Karpas-422 (cell line): ENCODE measurements around the gene CTNNA1. TPM values are rescaled to one million over a fixed set of nuclear protein-coding genes. Genes with fewer than 3 reads are reported as not detected.
"Not testable (repeated sequence)": the region's sequence is repeated elsewhere in the genome, so short reads cannot be mapped to it uniquely, and the experiment has no call there.

Experiments used
- DNase-seq: peaks from one replicate; pipeline ENCODE4 v3.0.0-alpha.2; 2015
- H2AFZ ChIP-seq: fragments of 200-600 bp; sonication (generic); 2 replicates; pipeline ENCODE4 v1.6.1; 2014; ENCODE audit warnings: antibody characterized with exemption, low read length, mixed read lengths
- H3K27ac ChIP-seq: fragments of 200-600 bp; sonication (generic); 2 replicates; pipeline ENCODE4 v1.5.1; 2014; ENCODE audit warnings: mild to moderate bottlenecking, low read length, moderate library complexity
- H3K27me3 ChIP-seq: fragments of 200-600 bp; sonication (generic); 2 replicates; pipeline ENCODE4 v1.6.1; 2014; ENCODE audit warnings: low read length, mixed read lengths
- H3K36me3 ChIP-seq: fragments of 200-600 bp; sonication (generic); 2 replicates; pipeline ENCODE4 v1.6.1; 2014; ENCODE audit warnings: low read length, mixed read lengths; ENCODE audit not compliant: insufficient read depth
- H3K4me1 ChIP-seq: fragments of 200-600 bp; sonication (generic); 2 replicates; pipeline ENCODE4 v1.6.1; 2014; ENCODE audit warnings: mild to moderate bottlenecking, low read length, mixed read lengths
- H3K4me2 ChIP-seq: fragments of 200-600 bp; sonication (generic); 2 replicates; pipeline ENCODE4 v1.6.1; 2014; ENCODE audit warnings: low read length, low read depth, mild to moderate bottlenecking; ENCODE audit not compliant: poor library complexity, severe bottlenecking
- H3K4me3 ChIP-seq: fragments of 200-600 bp; sonication (generic); 2 replicates; pipeline ENCODE4 v1.5.1; 2014; ENCODE audit warnings: mild to moderate bottlenecking, antibody characterized with exemption, low read length, mixed read lengths
- H3K79me2 ChIP-seq: fragments of 200-600 bp; sonication (generic); 2 replicates; pipeline ENCODE4 v1.6.1; 2014; ENCODE audit warnings: mild to moderate bottlenecking, low read length, mixed read lengths
- H3K9ac ChIP-seq: fragments of 200-600 bp; sonication (generic); 2 replicates; pipeline ENCODE4 v1.6.0; 2014; ENCODE audit warnings: low read length
- H3K9me2 ChIP-seq: fragments of 200-600 bp; sonication (generic), shearing (Covaris generic); replicated peaks from 2 replicates; pipeline ENCODE4 v1.6.0; 2014; ENCODE audit warnings: mild to moderate bottlenecking, low read length, moderate library complexity; ENCODE audit not compliant: insufficient read depth
- H3K9me3 ChIP-seq: fragments of 300-700, 200-600 bp; sonication (generic); 2 replicates; pipeline ENCODE4 v1.6.1; 2014; ENCODE audit warnings: low read length, mixed read lengths
- H4K20me1 ChIP-seq: fragments of 200-600 bp; sonication (generic); 2 replicates; pipeline ENCODE4 v1.6.1; 2014; ENCODE audit warnings: mild to moderate bottlenecking, antibody characterized with exemption, low read length, low read depth; ENCODE audit not compliant: insufficient read depth
- total RNA-seq: library from RNA; depleted of rRNA; stranded (reverse); fragments of >200 nt; shearing (Covaris generic); gene quantifications from 2 replicates; pipeline ENCODE4 v1.2.3, GENCODE V29; 2014; ENCODE audit warnings: low replicate concordance; rRNA removed

The CTNNA1 gene
- 13.2 and 14.7 TPM in 2 replicates for total RNA-seq

- peak within 1 kb of the TSS; percentile 93 for H2AFZ ChIP-seq
- H4K20me1 ChIP-seq = 0 out of 2 replicates have a peak, but pooled peaks cover 4% of the 10 kb centered on the region
- peak within 1 kb of the TSS; percentile 73 for H3K9ac ChIP-seq
- no peaks in the 10 kb centered on the region for H3K36me3 ChIP-seq
- peak within 1 kb of the TSS; percentile 92 for H3K4me2 ChIP-seq
- H3K4me1 ChIP-seq = peaks cover 15% of the 10 kb centered on the region
- H3K9me3 ChIP-seq = no peaks in the 10 kb centered on the region
- H3K27ac ChIP-seq = no peak within 1 kb of the TSS
- H3K4me3 ChIP-seq = peak within 1 kb of the TSS; percentile 79
- DNase-seq = peak; percentile 73
- no peaks in the 10 kb centered on the region for H3K9me2 ChIP-seq
- H3K27me3 ChIP-seq = peaks cover 7% of the 10 kb centered on the region; the same call in 1 of the 2 replicates
- H3K79me2 ChIP-seq = no peaks in the 10 kb centered on the region
Measured at GRCh38 chr5:138752951-138753793, at the start of gene CTNNA1. Gene CTNNA1 (plus strand): TSS chr5:138753425. CDS start chr5:138781925, 28,500 bp downstream.

GRCh38 chr5:138703777-138704176, 49.4 kb upstream of the CTNNA1 start:
- not testable (repeated sequence) for H3K36me3 ChIP-seq, H3K27ac ChIP-seq, H2AFZ ChIP-seq, H3K4me3 ChIP-seq, DNase-seq, H3K9me3 ChIP-seq, H3K4me2 ChIP-seq, H3K79me2 ChIP-seq, H3K27me3 ChIP-seq, H3K4me1 ChIP-seq, H3K9ac ChIP-seq, H3K9me2 ChIP-seq, H4K20me1 ChIP-seq

- Histone ChIP-seq H3K4me2 (no peak overlapping the region), H3K4me3 (no peak overlapping the region)
- DNase-seq = no peak
Measured at GRCh38 chr5:138705007-138705406, 48.2 kb upstream of the CTNNA1 start.

GRCh38 chr5:138705567-138705966, 47.7 kb upstream of the CTNNA1 start:
- DNase-seq = no peak
- H3K79me2 ChIP-seq = no peaks in the 10 kb centered on the region
- H4K20me1 ChIP-seq = no peaks in the 10 kb centered on the region
- H3K4me3 ChIP-seq = no peak overlapping the region
- no peak overlapping the region for H2AFZ ChIP-seq
- H3K27me3 ChIP-seq = no peaks in the 10 kb centered on the region
- no peaks in the 10 kb centered on the region for H3K36me3 ChIP-seq
- no peak overlapping the region for H3K27ac ChIP-seq
- no peaks in the 10 kb centered on the region for H3K4me1 ChIP-seq
- no peaks in the 10 kb centered on the region for H3K9me2 ChIP-seq
- no peaks in the 10 kb centered on the region for H3K9me3 ChIP-seq
- H3K4me2 ChIP-seq = no peak overlapping the region
- H3K9ac ChIP-seq = no peak overlapping the region

More at GRCh38 chr5:138705007-138705406, 48.2 kb upstream of the CTNNA1 start:
- no peaks in the 10 kb centered on the region for H3K9me2 ChIP-seq
- H4K20me1 ChIP-seq = no peaks in the 10 kb centered on the region
- H3K9ac ChIP-seq = no peak overlapping the region
- no peaks in the 10 kb centered on the region for H3K27me3 ChIP-seq
- H3K27ac ChIP-seq = no peak overlapping the region
- H3K36me3 ChIP-seq = no peaks in the 10 kb centered on the region
- H3K4me1 ChIP-seq = no peaks in the 10 kb centered on the region
- no peaks in the 10 kb centered on the region for H3K9me3 ChIP-seq
- no peaks in the 10 kb centered on the region for H3K79me2 ChIP-seq
- no peak overlapping the region for H2AFZ ChIP-seq

- Histone ChIP-seq H2AFZ (no peak overlapping the region), H3K27me3 (no peaks in the 10 kb centered on the region), H3K27ac (no peak overlapping the region), H3K9me3 (no peaks in the 10 kb centered on the region), H4K20me1 (no peaks in the 10 kb centered on the region), H3K36me3 (no peaks in the 10 kb centered on the region), H3K9ac (no peak overlapping the region), H3K79me2 (no peaks in the 10 kb centered on the region), H3K4me2 (no peak overlapping the region), H3K9me2 (no peaks in the 10 kb centered on the region), H3K4me3 (no peak overlapping the region), H3K4me1 (no peaks in the 10 kb centered on the region)
- no peak for DNase-seq
Measured at GRCh38 chr5:138706655-138707480, 46.4 kb upstream of the CTNNA1 start.

GRCh38 chr5:138708791-138709190, 44.4 kb upstream of the CTNNA1 start:
- no peaks in the 10 kb centered on the region for H3K36me3 ChIP-seq
- no peaks in the 10 kb centered on the region for H4K20me1 ChIP-seq
- no peaks in the 10 kb centered on the region for H3K9me3 ChIP-seq
- H3K79me2 ChIP-seq = no peaks in the 10 kb centered on the region
- H3K4me1 ChIP-seq = no peaks in the 10 kb centered on the region
- no peak overlapping the region for H3K27ac ChIP-seq
- H3K9ac ChIP-seq = no peak overlapping the region
- H2AFZ ChIP-seq = no peak overlapping the region
- H3K4me2 ChIP-seq = no peak overlapping the region
- no peaks in the 10 kb centered on the region for H3K9me2 ChIP-seq
- H3K27me3 ChIP-seq = no peaks in the 10 kb centered on the region
- no peak for DNase-seq
- no peak overlapping the region for H3K4me3 ChIP-seq

- Histone ChIP-seq H3K27me3 (no peaks in the 10 kb centered on the region), H3K4me1 (no peaks in the 10 kb centered on the region), H3K4me2 (no peak overlapping the region), H4K20me1 (no peaks in the 10 kb centered on the region), H3K9ac (no peak overlapping the region), H3K36me3 (no peaks in the 10 kb centered on the region), H3K9me3 (no peaks in the 10 kb centered on the region), H3K4me3 (no peak overlapping the region), H3K27ac (no peak overlapping the region), H2AFZ (no peak overlapping the region), H3K9me2 (no peaks in the 10 kb centered on the region), H3K79me2 (no peaks in the 10 kb centered on the region)
- no peak for DNase-seq
Measured at GRCh38 chr5:138709202-138709601, 44.0 kb upstream of the CTNNA1 start.

- no peak overlapping the region for H3K4me3 ChIP-seq
- no peaks in the 10 kb centered on the region for H3K9me2 ChIP-seq
- no peak for DNase-seq
- no peaks in the 10 kb centered on the region for H3K9me3 ChIP-seq
- H3K27me3 ChIP-seq = no peaks in the 10 kb centered on the region
- H3K4me1 ChIP-seq = no peaks in the 10 kb centered on the region
- no peak overlapping the region for H3K9ac ChIP-seq
- no peak overlapping the region for H3K4me2 ChIP-seq
- no peak overlapping the region for H3K27ac ChIP-seq
- no peaks in the 10 kb centered on the region for H4K20me1 ChIP-seq
- H3K79me2 ChIP-seq = no peaks in the 10 kb centered on the region
- H3K36me3 ChIP-seq = no peaks in the 10 kb centered on the region
- no peak overlapping the region for H2AFZ ChIP-seq
Measured at GRCh38 chr5:138711087-138711486, 42.1 kb upstream of the CTNNA1 start.
